ENCODE data around the gene SLC6A20.

DNA sequence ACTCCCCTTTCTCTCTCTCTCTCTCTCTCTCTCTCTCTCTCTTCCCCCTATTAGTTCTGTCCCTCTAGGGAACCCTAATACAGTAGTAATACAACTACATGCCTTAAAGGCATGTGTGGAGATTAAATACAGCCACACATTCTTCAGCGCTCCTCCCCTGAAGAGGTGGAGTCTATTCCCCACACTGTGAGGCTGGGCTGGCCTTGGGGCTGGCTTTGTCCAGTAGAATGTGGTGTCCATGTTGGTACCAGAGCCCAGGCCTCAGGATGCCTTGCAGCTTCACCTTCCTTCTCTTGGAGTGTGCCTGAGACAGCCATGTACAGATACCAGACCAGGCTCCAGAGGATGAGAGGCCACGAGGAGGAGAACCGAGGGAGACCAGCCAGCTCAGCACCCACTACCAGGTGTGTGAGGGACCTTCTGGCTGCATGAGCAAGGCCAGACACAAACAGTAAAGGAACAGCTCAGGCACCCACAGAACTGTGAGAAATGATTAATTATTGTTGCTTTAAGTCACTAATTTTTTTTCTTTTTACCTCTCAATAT, 10.7 kb downstream of the SLC6A20 start:
- no peak for TF ChIP-seq CTCF (IDR thresholded peaks at IDR 0.05)
- no peak for TF ChIP-seq POLR2A (IDR thresholded peaks at IDR 0.05)
